SK-N-DZ (cell line): Measurements from ENCODE around the gene TSPAN31.
"Not testable (repeated sequence)": the region's sequence is repeated elsewhere in the genome, so short reads cannot be mapped to it uniquely, and the experiment has no call there.

Experiments
- DNase-seq: peaks from one replicate; pipeline ENCODE4 v3.0.0-alpha.2; 2015; ENCODE audit warnings: low spot score

The TSPAN31 gene

DNA sequence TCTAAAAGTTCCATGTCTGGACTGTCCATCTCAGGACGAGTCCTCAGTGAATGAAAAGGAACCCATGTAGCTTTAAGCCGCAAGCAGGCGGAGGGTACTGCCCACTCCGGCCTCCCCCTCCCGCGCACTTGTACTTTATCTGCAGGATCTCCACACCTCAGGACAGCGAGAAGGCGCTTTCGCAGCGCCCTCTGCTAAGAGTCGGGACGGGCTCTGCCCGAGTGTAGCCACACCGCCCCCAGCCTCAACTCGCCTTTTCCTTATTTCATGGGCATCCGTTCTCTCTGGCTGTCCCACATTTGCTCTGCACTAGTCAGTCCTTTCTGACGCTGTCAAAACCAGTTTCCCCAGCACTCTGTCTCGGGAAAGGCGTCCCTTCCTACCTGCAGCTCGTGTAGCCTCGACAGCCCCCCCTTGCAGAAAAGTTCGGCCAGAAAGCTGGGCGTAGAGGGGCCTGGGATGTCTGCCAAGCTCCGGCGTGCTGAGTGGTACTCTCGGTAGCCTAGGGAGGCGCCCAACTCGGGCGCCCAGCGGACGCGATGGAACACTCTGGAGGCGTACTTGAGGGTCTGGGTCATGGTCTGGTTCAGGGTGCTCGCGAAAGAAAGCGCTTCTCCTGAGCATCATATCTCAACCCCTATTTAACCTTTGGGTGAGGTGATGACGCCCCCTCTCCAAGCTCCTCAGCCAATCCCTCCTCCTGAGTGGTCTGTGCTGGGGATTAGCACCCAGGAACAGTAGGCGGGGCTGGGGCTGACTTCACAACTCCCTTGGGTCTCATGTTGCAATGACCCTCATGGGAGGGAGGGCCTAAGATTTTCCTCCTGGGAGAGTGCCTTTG, 21.8 kb downstream of the TSPAN31 start, which contains the start of gene CYP27B1:
Gene CYP27B1, minus strand, starts transcription at position 615 of the 841 bp plus-strand sequence. Its CDS starts 37 bp downstream, at position 578.
- DNase-seq = no peak

DNA sequence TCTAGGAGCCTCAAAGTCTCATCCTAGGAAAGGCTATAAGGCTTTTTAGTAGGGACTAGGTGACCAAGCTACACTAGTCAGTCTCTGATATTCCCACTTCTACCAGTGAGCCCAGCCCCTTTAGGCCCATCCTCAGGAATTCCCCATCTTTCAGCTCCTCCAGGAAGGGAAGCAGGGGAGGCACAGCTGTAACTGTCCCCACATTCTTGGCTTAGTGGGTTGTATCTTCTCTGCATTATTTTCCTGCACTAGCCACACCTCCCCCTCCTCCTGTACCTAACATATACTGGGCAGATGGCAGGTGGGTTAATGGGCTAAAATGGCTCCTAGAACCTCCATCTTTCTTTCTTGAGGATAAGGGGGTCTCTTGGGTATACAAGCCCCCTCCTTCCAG, 22.5 kb downstream of the TSPAN31 start:
- no peak for DNase-seq

DNA sequence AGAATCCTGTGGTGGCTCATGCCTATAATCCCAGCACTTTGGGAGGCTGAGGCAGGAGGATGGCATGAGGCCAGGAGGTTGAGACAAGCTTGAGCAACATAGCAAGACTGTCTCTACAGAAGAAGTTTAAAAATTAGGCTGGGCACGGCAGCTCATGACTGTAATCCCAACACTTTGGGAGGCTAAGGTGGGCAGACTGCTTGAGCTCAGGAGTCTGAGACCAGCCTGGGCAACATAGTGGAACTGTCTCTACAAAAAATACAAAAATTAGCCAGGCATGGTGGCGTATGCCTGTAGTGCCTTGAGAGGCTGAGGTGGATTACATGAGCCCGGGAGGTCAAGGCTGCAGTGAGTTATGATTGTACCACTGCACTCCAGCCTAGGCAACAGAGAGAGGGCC, 23.0 kb downstream of the TSPAN31 start:
- DNase-seq = no peak

DNA sequence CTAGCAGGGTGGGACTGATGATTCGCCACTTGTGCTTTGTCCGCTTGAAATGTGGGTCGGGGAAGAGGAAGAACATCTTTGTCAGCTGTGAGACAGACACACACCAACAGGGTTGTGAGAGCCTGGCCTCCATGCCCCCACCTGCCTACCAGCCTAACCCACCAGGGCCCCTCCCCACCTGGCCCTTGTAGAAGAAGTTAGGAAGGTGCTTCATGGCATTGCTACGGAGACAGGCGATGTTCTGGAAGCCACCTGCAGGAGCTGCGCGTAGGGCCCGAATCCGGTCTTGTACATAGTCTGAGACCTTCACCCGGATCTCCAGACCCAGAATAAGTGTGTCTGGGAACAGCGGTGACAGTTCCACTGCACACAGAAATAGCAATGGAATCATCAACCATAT, 24.8 kb downstream of the TSPAN31 start:
- DNase-seq = peak; percentile 4

DNA sequence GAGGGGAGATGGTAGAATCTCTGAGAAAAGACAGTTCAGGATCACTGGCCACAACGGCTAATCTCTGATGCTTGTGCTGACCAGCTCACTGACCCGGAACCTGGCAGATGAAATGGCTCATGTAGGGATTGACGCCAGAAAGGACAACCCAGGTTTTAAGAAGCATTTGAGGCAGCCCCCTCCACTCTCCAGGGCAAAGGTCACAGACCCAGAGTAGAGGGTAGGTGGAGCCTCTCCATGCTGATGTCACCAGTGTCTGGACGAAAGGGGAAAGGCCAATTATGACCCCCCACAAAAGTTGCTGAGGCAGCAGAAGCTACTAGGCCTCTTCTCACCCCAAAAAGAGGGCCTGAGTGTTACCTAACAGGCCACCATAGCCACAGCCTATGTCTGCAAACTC, 25.9 kb downstream of the TSPAN31 start:
- DNase-seq = peak; percentile 8

DNA sequence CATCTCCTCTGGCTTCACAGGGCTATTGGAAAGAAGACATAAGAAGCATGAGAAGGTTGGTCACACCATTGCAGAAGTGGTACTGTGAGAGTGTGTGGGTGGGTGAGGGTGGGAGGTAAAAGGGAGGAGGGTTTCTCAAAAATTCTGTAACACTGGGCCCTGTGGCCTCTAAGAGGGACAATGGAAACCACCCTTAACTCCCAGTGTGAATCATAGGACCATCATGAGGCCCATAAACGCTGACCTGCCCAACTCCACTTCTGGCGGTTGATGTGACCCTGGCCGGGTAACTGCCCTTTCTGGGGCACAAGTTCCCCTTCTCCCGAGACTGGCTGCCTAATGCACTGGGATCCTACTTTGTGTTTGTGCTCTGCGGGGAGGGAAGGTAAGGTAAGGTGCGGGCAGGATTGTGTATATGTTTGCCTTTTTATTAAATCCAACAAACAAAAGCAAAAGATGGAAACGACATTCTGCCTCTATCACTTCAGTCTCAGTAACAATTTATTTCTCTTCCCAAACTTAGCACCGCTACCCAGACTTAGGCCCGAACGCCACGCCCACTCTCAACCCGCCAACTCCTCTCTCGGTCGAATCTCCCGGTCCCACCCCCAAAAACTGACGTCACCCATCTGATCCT, 26.5 kb downstream of the TSPAN31 start:
- peak; percentile 93 for DNase-seq

DNA sequence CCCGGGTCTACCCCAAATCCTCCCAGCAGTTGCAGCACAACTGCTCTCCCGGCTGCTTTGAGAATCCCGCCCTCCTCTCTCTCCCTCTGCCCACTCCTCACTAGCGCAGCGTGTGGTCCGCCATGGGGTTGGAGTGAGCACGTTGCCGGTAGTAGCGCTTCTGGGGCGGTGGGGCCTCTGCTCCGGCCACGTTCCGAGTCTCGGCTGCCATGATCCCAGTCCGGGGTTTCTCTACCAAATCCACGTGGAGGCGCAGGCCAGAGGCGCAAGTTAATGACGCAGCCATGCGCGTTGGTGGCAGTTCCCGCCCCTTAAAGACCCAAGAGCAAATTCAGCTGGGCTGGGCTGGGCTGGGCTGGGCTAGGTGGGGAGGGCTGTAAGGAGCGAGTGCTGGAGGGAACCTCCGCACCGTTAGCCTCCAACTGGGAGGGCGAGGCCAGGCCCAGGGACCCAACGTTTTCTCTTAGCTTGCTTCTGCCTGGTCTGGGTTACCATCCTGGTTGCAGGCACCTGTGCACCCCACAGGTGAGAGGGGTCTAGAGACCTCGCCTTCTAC, 27.1 kb downstream of the TSPAN31 start, which contains the start of gene METTL1:
Gene METTL1, minus strand, starts transcription at position 233 of the 556 bp plus-strand sequence. Its CDS starts 22 bp downstream, at position 211.
- peak; percentile 98 for DNase-seq

DNA sequence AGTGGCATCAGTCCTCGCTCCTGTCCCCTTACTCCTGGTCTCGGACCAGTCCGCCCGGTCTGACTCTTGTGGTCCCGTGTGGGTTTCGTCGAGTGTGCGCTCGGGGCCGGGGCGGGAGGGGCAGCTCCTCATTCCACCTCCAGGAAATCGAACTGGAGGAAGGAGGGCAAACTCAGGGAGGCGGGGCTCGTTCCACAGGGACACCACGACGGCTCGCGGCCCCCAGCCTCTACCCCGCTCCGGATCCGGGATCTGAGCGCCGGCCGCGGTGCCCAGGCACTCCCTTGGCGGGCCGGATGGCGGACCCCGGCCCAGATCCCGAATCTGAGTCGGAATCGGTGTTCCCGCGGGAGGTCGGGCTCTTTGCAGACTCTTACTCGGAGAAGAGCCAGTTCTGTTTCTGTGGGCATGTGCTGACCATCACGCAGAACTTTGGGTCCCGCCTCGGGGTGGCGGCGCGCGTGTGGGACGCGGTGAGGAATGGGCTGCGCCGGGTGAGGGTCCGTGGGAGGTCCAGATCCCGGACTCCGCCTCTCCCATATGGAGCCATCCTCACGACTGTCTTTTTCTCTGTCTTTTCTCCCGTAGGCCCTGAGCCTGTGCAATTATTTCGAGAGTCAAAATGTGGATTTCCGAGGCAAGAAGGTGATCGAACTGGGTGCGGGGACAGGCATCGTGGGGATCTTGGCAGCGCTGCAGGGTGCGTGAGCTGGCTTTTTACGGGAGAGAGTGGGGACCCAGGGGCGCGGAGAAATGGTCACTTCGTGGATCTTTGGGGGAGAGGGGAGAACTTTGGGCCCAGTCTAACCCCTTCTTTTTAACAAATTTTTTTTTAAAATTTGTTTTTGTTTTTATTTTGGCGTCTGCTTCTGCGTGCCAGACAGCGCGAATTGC, 27.8 kb downstream of the TSPAN31 start, which contains the start of gene EEF1AKMT3:
Gene EEF1AKMT3, plus strand, starts transcription at position 186 of the 894 bp plus-strand sequence. Its CDS starts 111 bp downstream, at position 297.
- no peak for DNase-seq

DNA sequence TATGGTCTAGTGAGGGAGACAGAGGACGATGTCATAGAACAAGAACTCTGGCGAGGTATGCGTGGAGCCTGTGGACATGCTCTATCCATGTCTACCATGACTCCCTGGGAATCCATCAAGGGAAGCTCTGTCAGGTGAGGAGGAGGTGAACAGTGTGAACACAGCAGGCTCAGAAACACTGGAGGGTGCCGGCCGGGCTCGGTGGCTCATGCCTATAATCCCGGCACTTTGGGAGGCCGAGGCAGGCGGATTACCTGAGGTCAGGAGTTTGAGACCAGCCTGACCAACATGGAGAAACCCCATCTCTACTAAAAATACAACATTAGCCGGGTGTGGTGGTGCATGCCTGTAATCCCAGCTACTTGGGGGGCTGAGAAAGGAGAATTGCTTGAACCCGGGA, 29.8 kb downstream of the TSPAN31 start:
- not testable (repeated sequence) for DNase-seq

DNA sequence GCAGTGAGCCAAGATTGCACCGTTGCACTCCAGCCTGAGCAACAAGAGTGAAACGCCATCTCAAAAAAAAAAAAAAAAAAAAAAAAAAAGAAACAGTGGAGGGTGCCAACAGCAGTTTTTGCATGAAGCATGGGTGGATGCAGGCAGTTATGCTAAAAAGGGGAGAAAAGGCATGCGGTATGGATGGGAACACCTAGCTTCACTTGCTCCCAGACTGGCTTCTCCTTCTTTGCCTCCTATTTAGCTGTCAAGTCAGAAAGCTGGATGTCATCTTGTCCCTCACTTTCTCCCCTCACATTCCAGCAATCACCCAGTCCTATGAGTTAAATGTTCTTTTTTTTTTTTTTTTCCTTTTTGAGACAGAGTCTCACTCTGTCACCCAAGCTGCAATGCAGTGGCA, 30.2 kb downstream of the TSPAN31 start:
- DNase-seq = no peak

DNA sequence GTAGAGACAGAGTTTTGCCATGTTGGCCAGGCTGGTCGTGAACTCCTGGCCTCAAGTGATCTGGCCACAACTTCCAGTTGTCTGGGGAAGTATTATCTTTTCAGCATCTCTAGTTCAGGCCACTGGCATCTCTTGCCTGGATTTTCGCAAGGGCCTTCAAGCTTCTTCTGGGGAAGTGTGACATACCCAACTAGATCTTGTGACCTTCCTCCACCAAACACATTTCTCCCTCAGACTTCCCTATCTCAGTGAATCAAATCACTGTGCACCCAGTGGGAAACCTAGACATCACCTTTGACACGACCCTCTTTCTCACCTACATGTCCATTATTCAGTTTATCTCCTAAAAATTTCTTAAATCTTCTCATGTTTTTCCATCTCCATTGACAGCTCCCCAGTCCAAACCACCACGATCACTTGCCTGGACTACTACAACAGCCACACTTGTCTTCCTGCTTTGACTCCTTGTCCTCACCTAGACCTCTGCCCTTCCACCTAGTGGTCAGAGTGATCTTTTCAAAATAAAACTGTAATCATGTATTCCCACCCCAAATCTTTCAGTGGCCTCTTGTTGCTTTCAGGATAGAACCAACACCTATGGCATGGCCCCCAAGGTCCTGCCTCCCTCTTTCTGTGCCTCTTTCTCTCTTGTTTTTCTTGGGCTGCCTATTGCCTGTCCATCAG, 30.9 kb downstream of the TSPAN31 start:
- no peak for DNase-seq

DNA sequence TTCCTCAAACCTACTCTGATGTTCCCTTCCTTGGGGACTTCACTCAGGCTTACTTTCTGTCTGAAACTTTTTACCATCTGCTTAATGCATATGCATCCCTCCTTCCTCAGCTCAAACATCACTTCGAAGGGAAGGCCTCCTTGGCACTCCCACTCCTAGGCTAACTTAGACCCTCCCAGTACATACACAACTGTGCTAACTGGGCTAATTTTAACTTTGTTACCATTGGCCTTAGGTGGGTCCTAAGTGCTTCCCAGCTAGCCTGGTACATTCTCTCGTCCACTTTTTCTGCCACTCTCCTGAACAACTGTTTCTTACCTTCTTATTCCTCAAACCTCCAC, 31.4 kb downstream of the TSPAN31 start:
- DNase-seq = no peak

DNA sequence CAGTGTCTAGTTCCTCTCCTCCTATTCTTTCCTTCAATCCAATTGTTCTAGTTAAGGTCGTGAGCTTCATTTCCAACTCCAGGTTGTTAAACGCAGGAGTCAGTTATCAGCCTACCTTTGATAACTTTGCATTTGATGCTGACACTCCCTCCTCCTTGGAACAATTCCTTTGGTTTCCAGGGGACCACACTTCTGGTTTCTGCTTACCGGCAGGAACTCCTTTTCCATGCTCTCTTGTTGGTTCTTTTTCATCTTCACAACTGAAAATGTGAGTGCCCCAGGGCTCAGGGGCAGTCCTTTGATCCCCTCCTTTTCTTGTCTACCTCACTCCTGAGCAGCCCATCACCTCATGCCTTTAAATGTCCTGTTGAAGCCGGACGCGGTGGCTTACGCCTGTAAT, 32.5 kb downstream of the TSPAN31 start:
- DNase-seq = no peak

DNA sequence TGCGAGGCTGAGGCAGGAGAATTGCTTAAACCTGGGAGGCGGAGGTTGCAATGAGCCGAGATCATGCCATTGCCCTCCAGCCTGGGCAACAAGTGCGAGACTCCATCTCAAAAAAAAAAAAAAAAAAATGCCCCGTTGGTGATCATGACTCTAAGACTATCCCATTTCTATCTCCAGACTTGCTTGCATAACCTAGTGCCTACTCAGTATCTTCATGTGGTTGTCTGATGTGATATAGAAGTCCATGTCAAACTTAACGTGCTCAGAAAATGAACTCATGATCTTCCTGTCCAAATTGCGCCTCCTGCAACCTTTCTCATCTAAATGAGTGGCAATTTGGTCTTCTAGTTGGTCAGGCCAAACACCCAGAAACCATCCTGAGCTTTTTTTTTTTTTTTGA, 33.1 kb downstream of the TSPAN31 start:
- DNase-seq = no peak

DNA sequence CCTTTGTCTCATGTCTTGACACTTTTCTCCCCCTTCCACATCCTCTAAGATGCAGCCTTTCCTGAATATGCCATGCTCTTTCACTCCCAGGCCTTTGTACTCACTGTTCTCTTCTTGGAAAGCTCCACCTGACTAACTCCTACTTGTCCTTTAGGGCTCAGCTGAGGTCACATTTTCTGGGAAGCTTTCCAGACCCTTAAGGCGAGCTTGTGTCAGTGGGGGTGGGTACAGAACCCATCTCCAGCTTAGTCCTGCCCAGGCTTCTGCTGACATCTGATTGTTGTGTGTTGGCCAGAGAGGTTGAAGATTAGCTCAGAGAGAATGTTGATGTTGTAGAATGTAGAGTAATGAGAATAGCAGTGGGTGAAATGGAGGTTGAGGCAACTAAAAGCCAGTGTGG, 34.9 kb downstream of the TSPAN31 start:
- no peak for DNase-seq

DNA sequence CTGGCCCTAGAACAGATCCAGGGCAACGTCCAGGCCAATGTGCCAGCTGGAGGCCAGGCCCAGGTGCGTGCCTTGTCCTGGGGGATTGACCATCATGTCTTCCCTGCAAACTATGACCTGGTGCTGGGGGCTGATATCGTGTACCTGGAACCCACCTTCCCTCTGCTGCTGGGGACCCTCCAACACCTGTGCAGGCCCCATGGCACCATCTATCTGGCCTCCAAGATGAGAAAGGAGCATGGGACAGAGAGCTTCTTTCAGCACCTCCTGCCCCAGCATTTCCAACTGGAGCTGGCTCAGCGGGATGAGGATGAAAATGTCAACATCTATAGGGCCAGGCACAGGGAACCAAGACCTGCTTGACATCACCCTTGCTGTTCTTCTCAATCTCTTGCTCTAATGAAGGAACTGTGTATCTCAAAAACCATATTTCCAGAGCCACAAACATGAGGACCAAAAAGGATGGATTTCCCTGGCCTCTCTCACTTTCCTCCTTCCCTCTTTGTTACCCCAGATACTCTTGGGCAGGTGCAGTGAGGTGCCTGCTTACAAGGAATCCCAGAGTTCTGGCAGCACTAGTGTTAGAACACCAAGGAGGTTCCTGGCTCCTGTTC, 35.6 kb downstream of the TSPAN31 start:
- no peak for DNase-seq

DNA sequence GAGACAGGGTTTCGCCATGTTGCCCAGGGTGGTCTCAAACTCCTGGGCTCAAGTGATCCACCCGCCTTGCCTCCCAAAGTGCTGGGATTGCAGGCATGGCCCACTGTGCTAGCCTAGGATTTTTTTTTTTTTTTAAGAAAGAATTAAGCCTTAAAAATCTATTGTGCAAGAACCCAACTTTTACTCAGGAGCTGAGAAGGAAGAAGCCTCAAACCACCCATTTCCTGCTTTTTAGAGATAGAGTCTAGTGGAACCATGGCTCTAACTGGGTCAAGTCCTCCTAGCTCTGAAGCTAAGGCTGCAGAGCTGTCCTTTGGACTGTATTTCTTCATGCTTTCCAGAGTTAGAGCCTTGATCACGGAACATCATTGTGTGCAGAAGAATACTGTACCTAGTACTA, 36.4 kb downstream of the TSPAN31 start:
- no peak for DNase-seq

DNA sequence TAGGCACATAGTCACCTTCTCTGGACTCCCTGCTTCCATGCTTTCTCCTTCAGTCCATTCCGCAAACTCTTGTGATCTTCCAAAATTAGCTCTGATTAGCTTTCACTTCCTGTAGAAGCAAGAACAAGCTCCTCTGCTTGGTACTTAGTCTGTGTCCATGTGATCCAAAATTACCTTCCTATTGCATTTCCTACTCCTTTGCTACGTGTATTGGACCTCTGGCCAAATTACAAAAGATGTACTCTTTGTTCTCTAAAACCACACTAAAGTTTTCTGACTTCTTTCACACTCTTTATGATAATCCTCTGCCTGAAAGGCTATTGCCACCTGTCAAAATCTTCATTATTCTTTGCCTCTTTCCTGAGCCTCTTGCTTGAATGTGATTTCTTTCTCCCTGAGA, 37.0 kb downstream of the TSPAN31 start:
- DNase-seq = no peak

DNA sequence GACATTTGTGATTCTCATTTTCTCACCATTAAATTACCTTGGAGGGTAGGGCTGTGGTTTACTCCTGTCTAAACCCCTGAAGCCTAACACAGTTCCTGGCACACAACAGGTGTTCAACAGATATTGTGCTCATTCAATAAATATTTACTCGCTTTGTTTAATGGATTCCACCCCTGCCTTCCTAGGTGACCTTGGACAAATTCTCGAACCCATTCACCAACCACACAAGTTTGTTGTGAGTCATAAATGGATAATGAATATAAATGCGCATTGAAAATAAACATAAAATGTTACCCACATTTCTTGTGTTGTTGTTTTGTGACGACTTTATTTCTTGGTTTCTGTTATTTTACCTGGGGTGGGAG, 37.4 kb downstream of the TSPAN31 start:
- DNase-seq = no peak

DNA sequence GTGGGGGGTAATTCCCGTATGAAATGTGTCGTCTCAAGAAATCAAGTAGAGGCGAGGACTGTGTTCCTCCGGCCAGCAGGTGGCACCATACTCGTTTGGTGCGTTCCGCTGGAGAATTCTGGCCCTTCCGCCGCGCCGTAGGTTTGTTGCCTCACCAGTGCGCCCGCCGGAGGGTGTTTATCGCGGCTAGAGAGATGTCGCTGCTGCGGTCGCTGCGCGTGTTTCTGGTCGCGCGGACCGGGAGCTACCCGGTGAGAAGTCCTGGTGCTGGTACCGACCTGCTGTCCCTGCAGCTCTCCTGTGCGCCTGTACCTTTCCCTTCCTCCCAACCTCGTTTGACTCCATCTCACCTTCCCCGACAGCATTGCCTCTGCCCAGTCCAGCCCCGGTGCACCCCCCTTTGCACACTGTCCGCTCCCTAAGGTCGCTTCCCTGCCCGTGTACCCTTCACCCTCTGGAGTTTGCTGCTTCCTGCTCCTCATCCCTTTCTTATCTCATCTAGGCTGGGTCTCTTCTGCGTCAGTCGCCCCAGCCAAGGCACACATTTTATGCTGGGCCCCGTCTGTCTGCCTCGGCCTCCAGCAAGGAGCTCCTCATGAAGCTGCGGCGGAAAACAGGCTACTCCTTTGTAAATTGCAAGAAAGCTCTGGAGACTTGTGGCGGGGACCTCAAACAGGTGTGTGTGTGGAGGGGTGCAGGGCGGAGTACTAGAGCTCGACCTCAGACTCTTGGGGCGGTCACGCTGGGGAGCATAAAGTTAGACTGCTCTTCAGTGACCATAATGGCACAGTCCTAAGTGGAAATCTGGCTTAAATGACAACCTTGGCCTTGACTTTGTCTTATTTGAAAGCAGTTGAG, 38.0 kb downstream of the TSPAN31 start, which contains the start of gene TSFM:
Gene TSFM, plus strand, starts transcription at position 180 of the 858 bp plus-strand sequence. Its CDS starts 15 bp downstream, at position 195.
- DNase-seq = peak; percentile 91
